HG02970 (cell line): ENCODE results near the gene CKMT2.

Source experiments
- ATAC-seq: cut with Tn5 transposase; IDR thresholded peaks from one replicate; pipeline ENCODE4 v1.9.1; 2021; ENCODE audit warnings: mild to moderate bottlenecking, moderate library complexity, moderate number of reproducible peaks; ENCODE audit not compliant: unreplicated experiment, low FRiP score

The CKMT2 gene

GRCh38 chr5:81214848-81215247 is 18.3 kb upstream of the CKMT2 start:
- no peak for ATAC-seq

- ATAC-seq: no peak
Observed at GRCh38 chr5:81216152-81216551, 17.0 kb upstream of the CKMT2 start.

- no peak for ATAC-seq
Observed at GRCh38 chr5:81219389-81219788, 13.7 kb upstream of the CKMT2 start.

DNA sequence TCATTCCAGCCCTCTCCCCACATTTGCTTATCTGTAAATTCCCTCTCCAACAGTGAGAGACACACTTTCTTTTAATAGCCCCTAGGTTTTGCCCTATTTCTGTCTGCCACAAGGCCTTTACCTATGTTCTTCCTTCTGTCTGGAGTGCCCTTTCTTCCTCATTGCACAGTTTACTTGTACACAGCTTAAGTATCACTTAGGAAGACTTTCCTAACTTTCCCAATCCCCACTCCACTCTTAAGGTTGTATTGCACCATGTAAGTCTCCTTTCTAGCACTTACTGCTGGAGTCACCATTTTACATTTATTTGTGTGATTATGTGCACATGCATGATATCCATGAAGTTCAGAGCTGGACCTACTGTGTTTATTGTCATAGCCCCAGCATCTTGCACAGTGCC is 10.8 kb upstream of the CKMT2 start:
- no peak for ATAC-seq

DNA sequence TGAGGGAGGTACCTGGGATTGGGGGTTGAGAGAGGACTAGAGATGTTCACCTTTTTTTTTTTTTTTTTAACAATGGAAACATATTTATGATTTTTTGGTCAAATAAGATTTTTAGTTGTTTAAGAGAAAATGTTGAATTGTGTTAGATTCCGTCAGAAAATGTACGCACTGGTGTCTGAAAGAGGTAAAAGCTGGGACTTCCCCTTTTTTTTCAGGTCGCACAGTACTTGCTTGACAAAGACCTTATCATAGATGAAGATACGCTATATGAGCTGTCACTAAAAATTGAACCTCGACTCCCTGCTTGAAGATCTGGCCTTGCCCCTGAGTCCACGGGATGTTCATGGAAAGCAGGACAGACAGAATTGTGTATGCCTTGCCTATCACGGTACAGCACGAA is 7.7 kb upstream of the CKMT2 start:
- no peak for ATAC-seq

GRCh38 chr5:81226286-81226685 is 6.8 kb upstream of the CKMT2 start:
- no peak for ATAC-seq

- no peak for ATAC-seq
Observed at GRCh38 chr5:81226949-81227348, 6.2 kb upstream of the CKMT2 start.

- ATAC-seq: no peak
Observed at GRCh38 chr5:81228084-81228483, 5.0 kb upstream of the CKMT2 start.

- no peak for ATAC-seq
Observed at GRCh38 chr5:81230416-81230815, 2.7 kb upstream of the CKMT2 start.

GRCh38 chr5:81232464-81233079 is 550 bp upstream of the CKMT2 start:
- no peak for ATAC-seq

DNA sequence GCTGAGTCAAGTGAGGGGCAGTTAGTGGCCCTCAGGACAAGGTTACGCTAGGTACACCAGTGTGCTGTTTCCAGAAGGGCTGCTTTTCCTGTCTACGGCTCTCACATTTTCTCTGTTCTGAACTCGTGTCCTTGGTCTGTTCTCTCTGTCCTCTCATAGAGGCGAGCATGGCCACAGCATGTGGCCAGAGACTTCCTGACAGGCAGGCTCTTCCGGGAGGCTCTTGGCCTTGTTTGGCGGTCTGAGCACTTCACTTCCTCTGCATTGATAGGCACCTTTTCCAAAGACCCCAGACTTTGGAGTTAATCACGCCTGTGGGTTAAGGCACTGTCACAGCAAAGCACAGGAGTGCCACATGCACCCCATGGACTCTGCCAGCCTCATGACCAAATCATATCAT is 1.2 kb downstream of the CKMT2 start:
- no peak for ATAC-seq

DNA sequence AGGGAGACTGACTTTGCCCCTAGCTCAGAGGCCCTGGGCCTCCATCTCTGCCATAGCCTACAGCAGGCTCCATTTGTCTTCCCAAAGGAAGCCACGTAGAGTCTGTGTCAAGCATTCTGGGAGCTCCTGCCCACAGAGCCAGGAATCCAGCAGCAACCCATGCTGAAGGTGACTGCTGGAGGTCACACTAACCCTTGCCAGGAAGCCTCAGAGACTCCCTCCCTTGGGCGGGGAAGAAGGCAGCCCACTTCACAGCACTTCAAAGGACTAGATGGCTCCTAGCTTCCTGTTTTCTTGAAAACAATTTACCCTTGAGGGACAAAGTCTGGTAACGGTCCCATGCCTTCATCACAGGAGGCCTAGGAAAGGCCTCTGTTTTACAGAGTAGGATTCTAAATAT is 1.7 kb downstream of the CKMT2 start:
- no peak for ATAC-seq

- ATAC-seq: no peak
Observed at GRCh38 chr5:81235287-81236072, 2.4 kb downstream of the CKMT2 start.

DNA sequence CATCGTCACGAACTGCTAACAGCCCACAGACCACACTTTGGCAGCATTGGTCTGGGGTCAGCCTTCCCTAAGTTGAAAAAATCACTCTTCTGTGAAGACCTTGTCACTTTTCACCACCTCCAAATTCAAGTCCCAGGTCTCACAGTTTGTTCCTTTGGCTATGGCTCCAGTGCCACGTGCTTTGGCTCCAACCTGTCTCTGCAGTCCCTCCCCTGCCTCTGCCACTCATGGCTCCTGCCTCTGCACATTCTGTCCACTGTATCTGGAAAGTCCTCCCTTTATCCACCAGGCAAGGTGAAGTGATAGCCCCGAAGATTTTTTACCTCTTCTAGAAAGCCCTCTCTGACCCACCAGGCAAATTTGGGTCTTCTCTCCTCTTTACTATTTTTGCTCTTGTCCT is 5.3 kb downstream of the CKMT2 start:
- no peak for ATAC-seq

GRCh38 chr5:81239613-81240012 is 6.5 kb downstream of the CKMT2 start:
- ATAC-seq: no peak

DNA sequence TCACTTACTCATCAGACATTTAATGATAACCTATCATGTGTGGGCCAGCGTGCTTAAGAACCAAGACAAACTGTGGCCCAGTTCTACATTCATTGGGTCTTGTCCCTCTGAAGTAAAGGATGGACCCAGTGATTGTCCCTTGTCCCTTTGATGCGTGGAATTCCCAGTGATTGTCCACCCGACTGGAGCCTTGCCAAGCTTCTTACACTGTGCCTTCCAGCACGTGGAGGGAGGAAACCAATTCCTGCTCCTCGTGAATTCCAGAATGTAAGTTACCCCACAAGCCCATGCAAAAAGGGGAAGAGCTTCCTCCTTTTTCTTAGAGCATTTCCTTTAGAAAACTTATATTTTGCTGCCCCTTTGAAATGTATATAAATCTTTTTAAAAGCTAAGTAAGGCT is 7.9 kb downstream of the CKMT2 start:
- ATAC-seq: no peak

GRCh38 chr5:81241961-81242648 is 9.0 kb downstream of the CKMT2 start:
- no peak for ATAC-seq

- no peak for ATAC-seq
Observed at GRCh38 chr5:81242906-81243436, 9.8 kb downstream of the CKMT2 start.

- no peak for ATAC-seq
Observed at GRCh38 chr5:81244451-81244850, 11.3 kb downstream of the CKMT2 start.

GRCh38 chr5:81245871-81246235 is 12.7 kb downstream of the CKMT2 start:
- ATAC-seq: no peak

DNA sequence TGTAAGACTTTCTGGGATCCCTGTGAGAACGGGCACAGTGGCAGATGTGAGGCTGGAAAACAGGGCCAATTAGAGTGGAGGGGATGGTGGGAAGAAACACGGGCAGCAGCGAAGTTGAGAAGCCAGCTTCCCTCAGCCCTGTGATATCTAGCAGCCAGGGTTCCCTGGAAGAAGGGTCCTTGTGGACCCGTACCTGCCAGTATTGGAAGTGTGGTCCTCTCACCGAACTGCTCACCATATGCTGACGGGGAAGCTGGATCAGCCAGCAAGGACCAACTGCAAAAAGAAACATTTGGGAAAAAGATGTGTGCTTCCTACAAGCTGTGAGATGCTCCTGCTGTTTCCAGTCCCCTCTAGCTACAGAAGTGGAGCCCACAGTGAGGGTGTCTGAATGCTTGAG is 13.6 kb downstream of the CKMT2 start:
- no peak for ATAC-seq
